CD4-positive, alpha-beta T cell treated with Interferon alpha-2 for 1 hour (primary cell): ENCODE measurements around the gene SYNE1.
A peak's percentile ranks its signal among the peaks of the same experiment; 100 is the strongest.

ENCODE experiments used
- DNase-seq, 2 donors: peaks; one replicate each; pipeline ENCODE4 v3.0.0-alpha.2; 2020 to 2022

SYNE1 gene

GRCh38 chr6:152267967-152268845 lies 369.0 kb downstream of the SYNE1 start:
- DNase-seq: peak in 1 of 2 donors; percentile 44

GRCh38 chr6:152265651-152266050 lies 371.5 kb downstream of the SYNE1 start:
- no peak for DNase-seq

GRCh38 chr6:152263582-152263981 lies 373.6 kb downstream of the SYNE1 start:
- DNase-seq: no peak

GRCh38 chr6:152261179-152261578 lies 376.0 kb downstream of the SYNE1 start:
- no peak for DNase-seq

- DNase-seq: no peak
Observed at GRCh38 chr6:152259234-152259633, 377.9 kb downstream of the SYNE1 start.

- no peak for DNase-seq
Observed at GRCh38 chr6:152257581-152257980, 379.6 kb downstream of the SYNE1 start.

GRCh38 chr6:152250127-152250526 lies 387.0 kb downstream of the SYNE1 start:
- DNase-seq: no peak

GRCh38 chr6:152248980-152249379 lies 388.2 kb downstream of the SYNE1 start:
- no peak for DNase-seq

GRCh38 chr6:152246554-152247337 lies 390.4 kb downstream of the SYNE1 start:
- DNase-seq: no peak

GRCh38 chr6:152244998-152245630 lies 392.0 kb downstream of the SYNE1 start:
- DNase-seq: no peak

- no peak for DNase-seq
Observed at GRCh38 chr6:152241013-152241766, 396.0 kb downstream of the SYNE1 start.

- DNase-seq: no peak
Observed at GRCh38 chr6:152240436-152240835, 396.7 kb downstream of the SYNE1 start.

- DNase-seq: no peak
Observed at GRCh38 chr6:152236370-152237097, 400.6 kb downstream of the SYNE1 start.

- DNase-seq: peak in 1 of 2 donors; percentile 50
Observed at GRCh38 chr6:152233547-152234320, 403.4 kb downstream of the SYNE1 start.

- peak in 1 of 2 donors; percentile 21 for DNase-seq
Observed at GRCh38 chr6:152232501-152233151, 404.5 kb downstream of the SYNE1 start.

- no peak for DNase-seq
Observed at GRCh38 chr6:152229330-152229729, 407.8 kb downstream of the SYNE1 start.

- no peak for DNase-seq
Observed at GRCh38 chr6:152226119-152226518, 411.0 kb downstream of the SYNE1 start.

- no peak for DNase-seq
Observed at GRCh38 chr6:152225241-152225934, 411.8 kb downstream of the SYNE1 start.

- no peak for DNase-seq
Observed at GRCh38 chr6:152223636-152224035, 413.5 kb downstream of the SYNE1 start.
